Right atrium auricular region (tissue), 2 donors: ENCODE data around the gene CXCL12. TPM values are rescaled to one million over a fixed set of nuclear protein-coding genes. Genes with fewer than 3 reads are reported as not detected.

ENCODE experiments used
- DNase-seq: peaks from one replicate; pipeline ENCODE4 v3.0.0-alpha.2; 2019; ENCODE audit warnings: low spot score
- H3K27ac ChIP-seq, 2 donors: fragments of 200-600 bp; sonication (generic); 1 replicate in 1 of 2; 2 replicates in 1 of 2; pipeline ENCODE4 v1.5.1; 2016 to 2019
- H3K27me3 ChIP-seq, 2 donors: fragments of 200-600 bp; sonication (generic); one replicate each; pipeline versions ENCODE4 v1.5.1 to v1.6.0; 2017 to 2019
- H3K36me3 ChIP-seq: fragments of 200-600 bp; sonication (generic); one replicate; pipeline ENCODE4 v1.5.1; 2016
- H3K4me1 ChIP-seq, 2 donors: fragments of 200-600 bp; sonication (generic); one replicate each; pipeline versions ENCODE4 v1.5.1 to v1.6.0; 2017 to 2019
- H3K4me3 ChIP-seq, 2 donors: fragments of 200-600 bp; sonication (generic); 1 replicate in 1 of 2; 2 replicates in 1 of 2; pipeline ENCODE4 v1.5.1; 2017 to 2019; ENCODE audit warnings: mild to moderate bottlenecking in 1 of 2, moderate library complexity in 1 of 2
- H3K9me3 ChIP-seq, 2 donors: fragments of 200-600 bp; sonication (generic); one replicate each; pipeline ENCODE4 v1.5.1; 2019
- CTCF ChIP-seq, 2 donors: fragments of 200-600 bp; sonication (generic); IDR thresholded peaks; one replicate each; pipeline ENCODE4 v1.5.1; 2019; ENCODE audit warnings: antibody characterized with exemption in 2 of 2
- total RNA-seq, 2 donors: library from RNA; depleted of rRNA; stranded (reverse); fragments of >200 nt; gene quantifications; one replicate each; pipeline ENCODE4 v1.1.0, GENCODE V29; 2016

Gene CXCL12
- total RNA-seq, 2 donors from 2014 or later = 53.8 to 64.0 TPM

- H3K27me3 ChIP-seq = no peaks in the 10 kb centered on the region
- H3K4me1 ChIP-seq = no peaks in the 10 kb centered on the region
- H3K27ac ChIP-seq = no peak overlapping the region
- TF ChIP-seq CTCF (IDR thresholded peaks at IDR 0.05) = no peak
- H3K9me3 ChIP-seq = no peaks in the 10 kb centered on the region
- no peaks in the 10 kb centered on the region for H3K36me3 ChIP-seq
- DNase-seq = no peak
- no peak overlapping the region for H3K4me3 ChIP-seq
Observed at GRCh38 chr10:44363716-44364115, 21.2 kb downstream of the CXCL12 start.

GRCh38 chr10:44362866-44363711 is 21.8 kb downstream of the CXCL12 start:
- Histone ChIP-seq H3K9me3 (no peaks in the 10 kb centered on the region), H3K4me3 (no peak overlapping the region), H3K27me3 (no peaks in the 10 kb centered on the region), H3K36me3 (no peaks in the 10 kb centered on the region), H3K4me1 (no peaks in the 10 kb centered on the region), H3K27ac (no peak overlapping the region)
- no peak for DNase-seq
- no peak for TF ChIP-seq CTCF (IDR thresholded peaks at IDR 0.05)

- Histone ChIP-seq H3K27me3 (no peaks in the 10 kb centered on the region), H3K36me3 (no peaks in the 10 kb centered on the region), H3K27ac (no peak overlapping the region), H3K4me1 (no peaks in the 10 kb centered on the region), H3K4me3 (no peak overlapping the region), H3K9me3 (no peaks in the 10 kb centered on the region)
- TF ChIP-seq CTCF (IDR thresholded peaks at IDR 0.05) = no peak
- no peak for DNase-seq
Observed at GRCh38 chr10:44361109-44361508, 23.8 kb downstream of the CXCL12 start.

GRCh38 chr10:44358080-44358771 is 26.7 kb downstream of the CXCL12 start:
- TF ChIP-seq CTCF (IDR thresholded peaks at IDR 0.05) = no peak
- Histone ChIP-seq H3K36me3 (no peaks in the 10 kb centered on the region), H3K9me3 (no peaks in the 10 kb centered on the region), H3K27me3 (no peaks in the 10 kb centered on the region), H3K27ac (no peak overlapping the region), H3K4me1 (no peaks in the 10 kb centered on the region), H3K4me3 (no peak overlapping the region)
- no peak for DNase-seq

GRCh38 chr10:44357023-44357540 is 27.8 kb downstream of the CXCL12 start:
- Histone ChIP-seq H3K4me3 (no peak overlapping the region), H3K4me1 (peaks cover 0 to 9% of the 10 kb centered on the region in 2 donors), H3K9me3 (no peaks in the 10 kb centered on the region), H3K27ac (no peak overlapping the region), H3K27me3 (no peaks in the 10 kb centered on the region), H3K36me3 (no peaks in the 10 kb centered on the region)
- DNase-seq = no peak
- no peak for TF ChIP-seq CTCF (IDR thresholded peaks at IDR 0.05)
